MM.1S (cell line): ENCODE data around the gene REC114.

Experiments used
- DNase-seq: peaks from one replicate; pipeline ENCODE4 v3.0.0-alpha.2; 2015
- H2AFZ ChIP-seq: fragments of 300-600 bp; sonication (generic); 2 replicates; pipeline ENCODE4 v1.6.0; 2016; ENCODE audit warnings: antibody characterized with exemption, low read length
- H3F3A ChIP-seq: fragments of 300-600 bp; sonication (generic); 2 replicates; pipeline ENCODE4 v1.6.1; 2016; ENCODE audit warnings: mild to moderate bottlenecking, antibody characterized with exemption, low read length, moderate library complexity, mixed read lengths; ENCODE audit not compliant: insufficient read depth
- H3K27ac ChIP-seq: fragments of 300-600 bp; sonication (generic); 2 replicates; pipeline ENCODE4 v1.5.1; 2016; ENCODE audit warnings: mild to moderate bottlenecking, low read length
- H3K27me3 ChIP-seq: fragments of 300-600 bp; sonication (generic); replicated peaks from 2 replicates; pipeline ENCODE4 v1.6.0; 2016; ENCODE audit warnings: low read length; ENCODE audit not compliant: insufficient read depth
- H3K36me3 ChIP-seq: fragments of 300-600 bp; sonication (generic); replicated peaks from 2 replicates; pipeline ENCODE4 v1.6.1; 2016; ENCODE audit warnings: mild to moderate bottlenecking, low read length, mixed read lengths; ENCODE audit not compliant: insufficient read depth
- H3K4me1 ChIP-seq: fragments of 300-600 bp; sonication (generic); 2 replicates; pipeline ENCODE4 v1.6.1; 2016; ENCODE audit warnings: low read length, mixed read lengths
- H3K4me2 ChIP-seq: fragments of 300-600 bp; sonication (generic); 2 replicates; pipeline ENCODE4 v1.6.0; 2016; ENCODE audit warnings: low read depth, low read length
- H3K4me3 ChIP-seq: fragments of 300-600 bp; sonication (generic); 2 replicates; pipeline ENCODE4 v1.5.1; 2016; ENCODE audit warnings: low read length, mixed read lengths
- H3K79me2 ChIP-seq: fragments of 300-600 bp; sonication (generic); 2 replicates; pipeline ENCODE4 v1.6.1; 2016; ENCODE audit warnings: mixed run types, low read length, mixed read lengths
- H3K9ac ChIP-seq: fragments of 300-600 bp; sonication (generic); 2 replicates; pipeline ENCODE4 v1.6.1; 2016; ENCODE audit warnings: low read length, mixed read lengths
- H3K9me2 ChIP-seq: fragments of 300-600 bp; sonication (generic); replicated peaks from 2 replicates; pipeline ENCODE4 v1.6.1; 2016; ENCODE audit warnings: mild to moderate bottlenecking, low read length, mixed read lengths; ENCODE audit not compliant: insufficient read depth
- H3K9me3 ChIP-seq: fragments of 300-600 bp; sonication (generic); replicated peaks from 2 replicates; pipeline ENCODE4 v1.6.1; 2016; ENCODE audit warnings: mild to moderate bottlenecking, low read length, mixed read lengths; ENCODE audit not compliant: insufficient read depth
- H4K20me1 ChIP-seq: fragments of 300-600 bp; sonication (generic); 2 replicates; pipeline ENCODE4 v1.6.1; 2016; ENCODE audit warnings: mild to moderate bottlenecking, low read length, moderate library complexity, mixed read lengths; ENCODE audit not compliant: insufficient read depth
- CTCF ChIP-seq: fragments of 300-600 bp; sonication (generic); IDR thresholded peaks from 2 replicates; pipeline ENCODE4 v1.5.1; 2016; ENCODE audit warnings: antibody characterized with exemption, low read length, mixed read lengths
- EZH2 ChIP-seq: fragments of 300-600 bp; sonication (generic); optimal IDR thresholded peaks from 2 replicates; pipeline ENCODE3; 2017; ENCODE audit warnings: low read depth, mild to moderate bottlenecking, antibody characterized with exemption, low read length, mixed read lengths
- EZH2phosphoT487 ChIP-seq: fragments of 300-600 bp; sonication (generic); IDR thresholded peaks from 2 replicates; pipeline ENCODE4 v1.6.1; 2018; ENCODE audit warnings: antibody characterized with exemption, low read length

The REC114 gene

GRCh38 chr15:73550190-73550589, 107.2 kb downstream of the REC114 start:
- no peak for DNase-seq
- Histone ChIP-seq H2AFZ (no peak overlapping the region), H3F3A (no peaks in the 10 kb centered on the region), H3K79me2 (no peaks in the 10 kb centered on the region), H3K4me3 (no peak overlapping the region), H3K4me1 (no peaks in the 10 kb centered on the region), H3K36me3 (no peaks in the 10 kb centered on the region), H3K4me2 (no peak overlapping the region), H3K27ac (no peak overlapping the region), H3K9ac (no peak overlapping the region), H3K27me3 (no peaks in the 10 kb centered on the region), H3K9me3 (no peaks in the 10 kb centered on the region), H3K9me2 (no peaks in the 10 kb centered on the region), H4K20me1 (no peaks in the 10 kb centered on the region)
- TF ChIP-seq CTCF (no peak), EZH2phosphoT487 (no peak), EZH2 (no peak)

GRCh38 chr15:73555080-73555479, 112.1 kb downstream of the REC114 start:
- no peaks in the 10 kb centered on the region for H3K4me1 ChIP-seq
- no peaks in the 10 kb centered on the region for H3K9me3 ChIP-seq
- H3K4me2 ChIP-seq = no peak overlapping the region
- no peak overlapping the region for H3K27ac ChIP-seq
- no peak overlapping the region for H2AFZ ChIP-seq
- H3K36me3 ChIP-seq = no peaks in the 10 kb centered on the region
- no peaks in the 10 kb centered on the region for H3K27me3 ChIP-seq
- H3F3A ChIP-seq = no peaks in the 10 kb centered on the region
- H3K9me2 ChIP-seq = no peaks in the 10 kb centered on the region
- no peaks in the 10 kb centered on the region for H3K79me2 ChIP-seq
- H3K9ac ChIP-seq = no peak overlapping the region
- H3K4me3 ChIP-seq = no peak overlapping the region
- no peaks in the 10 kb centered on the region for H4K20me1 ChIP-seq
- TF ChIP-seq EZH2phosphoT487 (no peak), CTCF (no peak), EZH2 (no peak)
- DNase-seq = no peak

- Histone ChIP-seq H3K4me1 (no peaks in the 10 kb centered on the region), H3K9me2 (no peaks in the 10 kb centered on the region), H3K36me3 (no peaks in the 10 kb centered on the region), H3K9me3 (no peaks in the 10 kb centered on the region), H3K79me2 (no peaks in the 10 kb centered on the region), H3F3A (no peaks in the 10 kb centered on the region), H3K27ac (no peak overlapping the region), H3K27me3 (no peaks in the 10 kb centered on the region), H3K9ac (no peak overlapping the region), H2AFZ (no peak overlapping the region), H4K20me1 (no peaks in the 10 kb centered on the region), H3K4me3 (no peak overlapping the region), H3K4me2 (no peak overlapping the region)
- no peak for DNase-seq
- TF ChIP-seq EZH2phosphoT487 (no peak), CTCF (no peak), EZH2 (no peak)
These were observed 115.6 kb downstream of the REC114 start for GRCh38 chr15:73558529-73558928.
